ENCODE data around the gene LIN7C. TPM values are rescaled to one million over a fixed set of nuclear protein-coding genes. Genes with fewer than 3 reads are reported as not detected.

LIN7C gene
- total and polyA plus RNA-seq, 9 of the 15 experiments (the other 6 are each of a cell fraction or from before 2014, with no cell fraction given): 10.8 to 52.7 (median 21.5) TPM

DNA sequence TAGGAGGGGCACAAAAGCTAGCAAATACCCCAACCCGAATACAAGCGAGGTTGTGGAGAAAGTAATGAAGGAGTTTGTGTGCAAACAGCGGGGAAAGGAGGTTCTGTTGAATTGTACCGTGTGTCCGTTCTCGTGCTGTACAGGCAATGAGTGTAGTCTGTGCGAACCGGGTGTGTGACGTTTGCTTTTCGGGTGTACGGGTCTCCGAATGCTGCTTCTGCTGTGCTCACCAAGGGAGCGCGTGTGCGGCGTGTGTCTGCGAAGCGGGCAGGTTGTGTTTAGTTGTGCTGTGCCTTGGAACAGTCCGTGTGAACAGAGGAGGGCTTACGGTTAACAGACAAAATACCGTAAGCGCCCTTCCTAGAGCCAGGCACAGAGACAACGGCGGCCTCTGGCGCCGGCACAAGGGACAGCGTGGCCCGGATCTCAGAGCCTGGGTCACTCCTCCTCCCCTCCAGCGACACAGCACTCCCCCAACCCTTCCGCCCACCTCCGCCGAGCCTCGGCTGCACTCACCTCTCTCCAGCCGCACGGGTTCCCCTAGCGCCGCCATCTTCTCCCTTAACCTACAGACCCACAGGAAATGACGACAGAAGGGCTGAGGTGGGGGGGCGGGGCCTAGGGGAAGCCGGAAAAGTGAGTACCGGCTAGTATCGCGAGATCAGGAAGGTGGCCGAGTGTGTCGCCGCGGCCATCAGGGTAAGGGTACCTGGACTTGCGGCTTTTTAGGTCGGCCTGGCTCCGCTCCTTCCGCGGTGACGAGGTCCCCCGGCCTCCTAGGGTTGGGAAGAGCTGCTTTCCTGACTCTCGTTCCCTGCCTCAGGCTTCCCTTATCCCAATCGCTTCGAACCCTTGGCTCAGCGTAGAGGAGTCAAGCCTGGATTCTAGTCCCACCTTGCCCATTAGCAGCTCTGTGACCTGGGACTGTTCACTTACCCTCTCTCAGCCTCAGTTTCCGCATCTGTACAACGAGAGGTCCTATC lies at the start of gene LIN7C (continued):
- TF ChIP-seq AFF4 (CRISPR knock-in tag; IDR thresholded peaks at IDR 0.05) (no peak), JUN (IDR thresholded peaks at IDR 0.05; ENCODE audit: borderline replicate concordance, low read depth, low read length) (peak; percentile 49; the same call in 1 of the 2 replicates), JUN (CRISPR knock-in tag; IDR thresholded peaks at IDR 0.05; ENCODE audit: borderline replicate concordance) (no peak), MIER1 (IDR thresholded peaks at IDR 0.05; ENCODE audit: low read depth) (no peak), AFF1 (IDR thresholded peaks at IDR 0.05; ENCODE audit: low read depth in 1 of 2, partially characterized antibody in 2 of 2) (no peak), ZNF232 (CRISPR knock-in tag; IDR thresholded peaks at IDR 0.05) (no peak), ZNF384 (IDR thresholded peaks at IDR 0.05; ENCODE audit: low read depth, low read length) (no peak), CBX2 (IDR thresholded peaks at IDR 0.05; ENCODE audit: insufficient read depth, low read length, poor library complexity, severe bottlenecking) (no peak)
